Measurements from ENCODE around the gene SMO. TPM values are rescaled to one million over a fixed set of nuclear protein-coding genes. Genes with fewer than 3 reads are reported as not detected.

Gene SMO
- 10 to 100 TPM; 14.3 to 16.3 TPM for total RNA-seq
- polyA plus RNA-seq: 1 to 10 TPM; 2.9 to 7.0 TPM

DNA sequence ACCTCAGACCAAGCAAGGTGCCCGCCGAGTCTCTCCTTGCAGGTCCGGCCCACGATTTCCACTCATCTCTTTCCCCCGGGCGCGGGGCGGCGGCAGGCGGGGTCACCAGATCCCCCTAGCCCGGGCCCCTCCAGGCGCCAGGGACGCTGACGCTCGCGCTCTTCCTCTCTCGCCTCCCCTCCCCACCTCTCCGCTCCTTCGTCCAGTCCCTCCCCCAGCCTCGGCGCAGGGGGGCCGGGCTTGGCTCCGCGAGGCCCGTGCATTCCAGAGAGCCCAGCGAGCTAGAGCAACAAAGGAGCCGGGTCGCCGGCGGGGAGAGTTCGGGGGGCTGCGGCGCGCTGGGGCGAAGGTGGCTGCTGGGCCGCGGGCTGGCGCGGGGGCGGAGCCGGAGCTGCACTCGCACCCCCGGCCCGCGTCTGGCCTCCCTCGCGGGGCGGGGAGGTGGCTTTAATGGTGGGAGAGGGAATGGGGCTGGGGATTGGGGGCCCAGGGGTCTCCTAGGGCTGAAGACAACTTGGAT is at the start of gene SMO:
Gene SMO (plus strand): TSS at position 262 of the 520 bp plus-strand sequence. CDS start 519 bp downstream, outside the sequence.
- Histone ChIP-seq H3K9ac (ENCODE audit: low read depth in 1 of 2, low read length in 2 of 2) (peak within 1 kb of the TSS in 1 of 2 donors; percentile 36), H3K27ac (ENCODE audit: low read depth in 1 of 2, low read length in 2 of 2) (peak within 1 kb of the TSS; percentile 42 to 54), H3K4me3 (ENCODE audit: low read depth in 1 of 3, low read length in 3 of 3) (peak within 1 kb of the TSS; percentile 37 to 92 (median 80)), H3K4me1 (ENCODE audit: control insufficient read depth in 4 of 4, insufficient read depth in 4 of 4, low read length in 3 of 4) (peaks cover 1 to 38% (median 24%) of the 10 kb centered on the region in 4 donors), H3K36me3 (ENCODE audit: control insufficient read depth in 4 of 4, insufficient read depth in 3 of 4, low read depth in 1 of 4, low read length in 3 of 4) (no peaks in the 10 kb centered on the region), H3K27me3 (ENCODE audit: control insufficient read depth in 4 of 4, insufficient read depth in 4 of 4, low read length in 3 of 4) (no peaks in the 10 kb centered on the region), H3K9me3 (ENCODE audit: control insufficient read depth in 4 of 4, low read length in 3 of 4) (no peaks in the 10 kb centered on the region)
- 2% methylated on average over 48 of the region's 48 CpGs for WGBS
- peak; percentile 66 for DNase-seq (ENCODE audit: low spot score)
- TF ChIP-seq RAD21 (IDR thresholded peaks at IDR 0.05): no peak
- no peak for TF ChIP-seq EGR1 (IDR thresholded peaks at IDR 0.05; ENCODE audit: low read depth in 2 of 2)
- TF ChIP-seq FOXA1 (IDR thresholded peaks at IDR 0.05): no peak
- TF ChIP-seq, protein P1, sequence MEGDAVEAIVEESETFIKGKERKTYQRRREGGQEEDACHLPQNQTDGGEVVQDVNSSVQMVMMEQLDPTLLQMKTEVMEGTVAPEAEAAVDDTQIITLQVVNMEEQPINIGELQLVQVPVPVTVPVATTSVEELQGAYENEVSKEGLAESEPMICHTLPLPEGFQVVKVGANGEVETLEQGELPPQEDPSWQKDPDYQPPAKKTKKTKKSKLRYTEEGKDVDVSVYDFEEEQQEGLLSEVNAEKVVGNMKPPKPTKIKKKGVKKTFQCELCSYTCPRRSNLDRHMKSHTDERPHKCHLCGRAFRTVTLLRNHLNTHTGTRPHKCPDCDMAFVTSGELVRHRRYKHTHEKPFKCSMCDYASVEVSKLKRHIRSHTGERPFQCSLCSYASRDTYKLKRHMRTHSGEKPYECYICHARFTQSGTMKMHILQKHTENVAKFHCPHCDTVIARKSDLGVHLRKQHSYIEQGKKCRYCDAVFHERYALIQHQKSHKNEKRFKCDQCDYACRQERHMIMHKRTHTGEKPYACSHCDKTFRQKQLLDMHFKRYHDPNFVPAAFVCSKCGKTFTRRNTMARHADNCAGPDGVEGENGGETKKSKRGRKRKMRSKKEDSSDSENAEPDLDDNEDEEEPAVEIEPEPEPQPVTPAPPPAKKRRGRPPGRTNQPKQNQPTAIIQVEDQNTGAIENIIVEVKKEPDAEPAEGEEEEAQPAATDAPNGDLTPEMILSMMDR (IDR thresholded peaks at IDR 0.05; ENCODE audit: low read depth, low read length, missing input control): no peak
- TF ChIP-seq MAX (IDR thresholded peaks at IDR 0.05): no peak
- TF ChIP-seq RXRA (IDR thresholded peaks at IDR 0.05): no peak
- no peak for TF ChIP-seq JUND (IDR thresholded peaks at IDR 0.05)
- no peak for TF ChIP-seq GABPA (IDR thresholded peaks at IDR 0.05 in 1 of 2, conservative IDR thresholded peaks at IDR 0.05 in 1 of 2)
- no peak for TF ChIP-seq ATF3 (IDR thresholded peaks at IDR 0.05)
- no peak for TF ChIP-seq HNF4A (conservative IDR thresholded peaks at IDR 0.05)
- no peak for TF ChIP-seq HNF4G (IDR thresholded peaks at IDR 0.05)
- TF ChIP-seq SP1 (IDR thresholded peaks at IDR 0.05): no peak
- TF ChIP-seq FOXA2 (IDR thresholded peaks at IDR 0.05): no peak
- no peak for TF ChIP-seq NR2F2 (IDR thresholded peaks at IDR 0.05)
- no peak for TF ChIP-seq TAF1 (conservative IDR thresholded peaks at IDR 0.05)
- no peak for TF ChIP-seq YY1 (IDR thresholded peaks at IDR 0.05)
- TF ChIP-seq REST (IDR thresholded peaks at IDR 0.05): no peak
- no peak for TF ChIP-seq ZBTB33 (IDR thresholded peaks at IDR 0.05)

All from liver (tissue), 9 donors.